CD4-positive, alpha-beta T cell treated with Interleukin-4 for 4 hours (primary cell): ENCODE results near the gene ZMIZ1.

ENCODE experiments used
- DNase-seq: peaks from one replicate; pipeline ENCODE4 v3.0.0-alpha.2; 2020

ZMIZ1 gene

GRCh38 chr10:79178614-79179163 lies 109.9 kb downstream of the ZMIZ1 start:
- no peak for DNase-seq

GRCh38 chr10:79179164-79179956 lies 110.6 kb downstream of the ZMIZ1 start:
- no peak for DNase-seq

GRCh38 chr10:79179957-79180309 lies 111.2 kb downstream of the ZMIZ1 start:
- DNase-seq, result no peak

- no peak for DNase-seq
These were observed 111.9 kb downstream of the ZMIZ1 start for GRCh38 chr10:79180414-79181221.

GRCh38 chr10:79181227-79181626 lies 112.5 kb downstream of the ZMIZ1 start:
- DNase-seq, result no peak

GRCh38 chr10:79181698-79182521 lies 113.1 kb downstream of the ZMIZ1 start:
- DNase-seq, result no peak

GRCh38 chr10:79182781-79183467 lies 114.2 kb downstream of the ZMIZ1 start:
- DNase-seq, result no peak

- DNase-seq, result no peak
These were observed 114.7 kb downstream of the ZMIZ1 start for GRCh38 chr10:79183468-79183865.

GRCh38 chr10:79184145-79184625 lies 115.4 kb downstream of the ZMIZ1 start:
- no peak for DNase-seq

- no peak for DNase-seq
These were observed 115.9 kb downstream of the ZMIZ1 start for GRCh38 chr10:79184657-79185056.

- DNase-seq, result no peak
These were observed 116.5 kb downstream of the ZMIZ1 start for GRCh38 chr10:79185067-79185774.

- DNase-seq, result no peak
These were observed 117.1 kb downstream of the ZMIZ1 start for GRCh38 chr10:79185796-79186374.

GRCh38 chr10:79186486-79187120 lies 117.8 kb downstream of the ZMIZ1 start:
- DNase-seq, result no peak

- no peak for DNase-seq
These were observed 118.6 kb downstream of the ZMIZ1 start for GRCh38 chr10:79187121-79187940.

GRCh38 chr10:79188154-79188965 lies 119.6 kb downstream of the ZMIZ1 start:
- DNase-seq, result no peak

- no peak for DNase-seq
These were observed 120.4 kb downstream of the ZMIZ1 start for GRCh38 chr10:79189181-79189580.

- DNase-seq, result no peak
These were observed 121.2 kb downstream of the ZMIZ1 start for GRCh38 chr10:79189853-79190435.

- DNase-seq, result no peak
These were observed 122.0 kb downstream of the ZMIZ1 start for GRCh38 chr10:79190740-79191261.
